Measurements from ENCODE around the gene LTB4R2. TPM values are rescaled to one million over a fixed set of nuclear protein-coding genes. Genes with fewer than 3 reads are reported as not detected.

Gene LTB4R2
- total RNA-seq, 4 donors from 2014 or later = 2.4 to 5.0 (median 3.4) TPM

GRCh38 chr14:24315243-24315806 lies 5.4 kb downstream of the LTB4R2 start:
- H3K4me3 ChIP-seq = no peak overlapping the region
- peaks cover 0 to 62% (median 4%) of the 10 kb centered on the region in 3 donors for H3K4me1 ChIP-seq
- peaks cover 0 to 2% of the 10 kb centered on the region in 2 donors for H3K36me3 ChIP-seq
- TF ChIP-seq POLR2A (IDR thresholded peaks at IDR 0.05) = no peak
- TF ChIP-seq CTCF (IDR thresholded peaks at IDR 0.05) = no peak
- no peak for TF ChIP-seq EP300 (IDR thresholded peaks at IDR 0.05)
- no peak for TF ChIP-seq POLR2AphosphoS5 (IDR thresholded peaks at IDR 0.05)
- ATAC-seq = no peak
- H3K27ac ChIP-seq = peak overlapping the region in 3 of 4 donors; percentile 28 to 61 (median 30)
- 76 to 86% methylated on average over 1 to 3 of the region's 10 CpGs for WGBS, 2 donors (ENCODE audit: low coverage in 1 of 2)
- H3K9me3 ChIP-seq = no peaks in the 10 kb centered on the region
- H3K27me3 ChIP-seq = peaks cover 60% of the 10 kb centered on the region

DNA sequence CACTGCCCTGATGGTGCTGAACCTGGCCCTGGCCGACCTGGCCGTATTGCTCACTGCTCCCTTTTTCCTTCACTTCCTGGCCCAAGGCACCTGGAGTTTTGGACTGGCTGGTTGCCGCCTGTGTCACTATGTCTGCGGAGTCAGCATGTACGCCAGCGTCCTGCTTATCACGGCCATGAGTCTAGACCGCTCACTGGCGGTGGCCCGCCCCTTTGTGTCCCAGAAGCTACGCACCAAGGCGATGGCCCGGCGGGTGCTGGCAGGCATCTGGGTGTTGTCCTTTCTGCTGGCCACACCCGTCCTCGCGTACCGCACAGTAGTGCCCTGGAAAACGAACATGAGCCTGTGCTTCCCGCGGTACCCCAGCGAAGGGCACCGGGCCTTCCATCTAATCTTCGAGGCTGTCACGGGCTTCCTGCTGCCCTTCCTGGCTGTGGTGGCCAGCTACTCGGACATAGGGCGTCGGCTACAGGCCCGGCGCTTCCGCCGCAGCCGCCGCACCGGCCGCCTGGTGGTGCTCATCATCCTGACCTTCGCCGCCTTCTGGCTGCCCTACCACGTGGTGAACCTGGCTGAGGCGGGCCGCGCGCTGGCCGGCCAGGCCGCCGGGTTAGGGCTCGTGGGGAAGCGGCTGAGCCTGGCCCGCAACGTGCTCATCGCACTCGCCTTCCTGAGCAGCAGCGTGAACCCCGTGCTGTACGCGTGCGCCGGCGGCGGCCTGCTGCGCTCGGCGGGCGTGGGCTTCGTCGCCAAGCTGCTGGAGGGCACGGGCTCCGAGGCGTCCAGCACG lies 6.1 kb downstream of the LTB4R2 start:
- TF ChIP-seq POLR2AphosphoS5 (IDR thresholded peaks at IDR 0.05) = no peak
- peak in 1 of 2 donors; percentile 19 for TF ChIP-seq POLR2A (IDR thresholded peaks at IDR 0.05)
- peak in 2 of 4 experiments; percentile 28 to 41 for TF ChIP-seq CTCF (IDR thresholded peaks at IDR 0.05)
- Histone ChIP-seq H3K9me3 (no peaks in the 10 kb centered on the region), H3K27me3 (peaks cover 65% of the 10 kb centered on the region), H3K27ac (peak overlapping the region in 3 of 4 donors; percentile 28 to 61 (median 30)), H3K4me3 (peak overlapping the region in 1 of 2 donors; percentile 4), H3K4me1 (peaks cover 0 to 56% (median 0%) of the 10 kb centered on the region in 3 donors), H3K36me3 (peaks cover 0 to 2% of the 10 kb centered on the region in 2 donors)
- ATAC-seq = peak; percentile 67
- WGBS, 2 donors (ENCODE audit: low coverage in 1 of 2) = 16% methylated on average over 13 of the region's 70 CpGs; no CpG with 5 or more reads in 1 of the 2 donors

DNA sequence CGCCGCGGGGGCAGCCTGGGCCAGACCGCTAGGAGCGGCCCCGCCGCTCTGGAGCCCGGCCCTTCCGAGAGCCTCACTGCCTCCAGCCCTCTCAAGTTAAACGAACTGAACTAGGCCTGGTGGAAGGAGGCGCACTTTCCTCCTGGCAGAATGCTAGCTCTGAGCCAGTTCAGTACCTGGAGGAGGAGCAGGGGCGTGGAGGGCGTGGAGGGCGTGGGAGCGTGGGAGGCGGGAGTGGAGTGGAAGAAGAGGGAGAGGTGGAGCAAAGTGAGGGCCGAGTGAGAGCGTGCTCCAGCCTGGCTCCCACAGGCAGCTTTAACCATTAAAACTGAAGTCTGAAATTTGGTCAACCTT lies 6.6 kb downstream of the LTB4R2 start:
- Histone ChIP-seq H3K4me1 (peaks cover 0 to 50% (median 0%) of the 10 kb centered on the region in 3 donors), H3K27ac (peak overlapping the region in 3 of 4 donors; percentile 28 to 30 (median 28)), H3K9me3 (no peaks in the 10 kb centered on the region), H3K4me3 (peak overlapping the region in 1 of 2 donors; percentile 4), H3K27me3 (peaks cover 65% of the 10 kb centered on the region), H3K36me3 (peaks cover 0 to 2% of the 10 kb centered on the region in 2 donors)
- no peak for TF ChIP-seq EP300 (IDR thresholded peaks at IDR 0.05)
- no peak for TF ChIP-seq POLR2AphosphoS5 (IDR thresholded peaks at IDR 0.05)
- WGBS, 2 donors (ENCODE audit: low coverage in 1 of 2) = 54% methylated on average over 6 of the region's 18 CpGs; no CpG with 5 or more reads in 1 of the 2 donors
- peak; percentile 9 for ATAC-seq

DNA sequence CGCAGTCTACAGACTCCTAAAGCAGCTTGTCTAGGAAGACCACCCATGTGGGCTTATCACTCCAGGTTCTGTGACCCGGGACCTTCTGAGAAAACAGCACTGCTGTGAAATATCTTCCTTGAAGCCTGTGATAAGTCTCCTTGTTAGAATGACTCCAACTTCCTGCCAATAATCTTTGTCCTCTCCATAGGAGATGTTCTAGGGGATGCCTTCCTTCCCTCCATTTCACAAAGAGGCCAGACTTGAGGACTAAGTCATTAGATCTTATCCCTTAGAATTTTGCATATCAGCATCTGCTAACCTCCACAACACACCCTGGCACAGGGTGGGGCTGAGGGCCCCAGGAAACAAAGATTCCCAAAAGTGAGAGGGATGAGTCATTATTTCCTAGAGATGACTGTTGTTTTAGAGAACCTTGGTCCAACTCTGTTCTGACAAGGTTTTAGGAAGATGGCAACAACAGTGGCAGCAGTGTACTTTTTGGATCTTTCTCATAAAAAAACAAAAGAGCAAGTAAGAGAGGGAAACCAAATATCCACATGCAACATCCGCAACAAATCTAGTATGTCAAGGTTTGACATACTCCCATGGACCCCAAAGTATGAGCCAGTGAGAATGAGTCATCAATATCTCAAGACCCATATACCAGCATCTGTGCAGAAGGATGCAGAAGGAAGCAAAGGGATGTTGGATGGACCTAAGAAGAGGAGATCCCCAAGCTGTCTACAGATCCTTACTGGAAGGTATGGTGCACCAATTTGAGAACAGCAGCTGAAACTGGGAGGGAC lies 7.4 kb downstream of the LTB4R2 start:
- H3K4me1 ChIP-seq = peaks cover 0 to 42% (median 0%) of the 10 kb centered on the region in 3 donors
- ATAC-seq = no peak
- H3K27me3 ChIP-seq = peaks cover 65% of the 10 kb centered on the region

More for the DNA sequence above, 7.4 kb downstream of the LTB4R2 start:
- Histone ChIP-seq H3K27ac (peak overlapping the region in 2 of 4 donors; percentile 28 to 30), H3K9me3 (no peaks in the 10 kb centered on the region), H3K36me3 (peaks cover 0 to 2% of the 10 kb centered on the region in 2 donors), H3K4me3 (no peak overlapping the region)
- 80 to 94% methylated on average over 1 to 2 of the region's 3 CpGs for WGBS, 2 donors (ENCODE audit: low coverage in 1 of 2)
- TF ChIP-seq POLR2A (IDR thresholded peaks at IDR 0.05) (no peak), EP300 (IDR thresholded peaks at IDR 0.05) (no peak), CTCF (IDR thresholded peaks at IDR 0.05) (no peak), POLR2AphosphoS5 (IDR thresholded peaks at IDR 0.05) (no peak)

Measured in gastroesophageal sphincter (tissue), 4 donors.